Endothelial cell (in vitro differentiated cells): ENCODE results near the gene SPATA45. TPM values are rescaled to one million over a fixed set of nuclear protein-coding genes. Genes with fewer than 3 reads are reported as not detected.

Experiments used
- DNase-seq: peaks from one replicate; pipeline ENCODE4 v3.0.0; 2021; ENCODE audit warnings: low spot score
- H3K27ac Mint-ChIP-seq: one replicate; pipeline ENCODE4 v1.8.0; 2021; ENCODE audit warnings: mixed read lengths, inconsistent platforms; ENCODE audit not compliant: unreplicated experiment
- H3K27me3 Mint-ChIP-seq: one replicate; pipeline ENCODE4 v1.8.0; 2021; ENCODE audit warnings: mild to moderate bottlenecking, moderate library complexity, mixed read lengths, inconsistent platforms; ENCODE audit not compliant: unreplicated experiment
- H3K36me3 Mint-ChIP-seq: one replicate; pipeline ENCODE4 v1.8.0; 2021; ENCODE audit warnings: mild to moderate bottlenecking, low read depth, mixed read lengths, inconsistent platforms; ENCODE audit not compliant: unreplicated experiment
- H3K4me1 Mint-ChIP-seq: one replicate; pipeline ENCODE4 v1.8.0; 2021; ENCODE audit warnings: mild to moderate bottlenecking, mixed read lengths, inconsistent platforms; ENCODE audit not compliant: unreplicated experiment
- H3K4me3 Mint-ChIP-seq: one replicate; pipeline ENCODE4 v1.8.0; 2021; ENCODE audit warnings: mild to moderate bottlenecking, mixed read lengths, inconsistent platforms; ENCODE audit not compliant: unreplicated experiment
- H3K9me3 Mint-ChIP-seq: one replicate; pipeline ENCODE4 v1.8.0; 2021; ENCODE audit warnings: mixed read lengths, inconsistent platforms; ENCODE audit not compliant: unreplicated experiment
- total RNA-seq: library from RNA; stranded (reverse); fragmentation: NEBNext Ultra II Directional; extraction: Animal tissue kit (Norgen Biotek cat#: 25700); gene quantifications from one replicate; pipeline ENCODE4 v1.2.1, GENCODE V29; 2021; ENCODE audit not compliant: unreplicated experiment
- TF ChIP-seq, protein P1 (sequence below): fragments of 200-600 bp; sonication (generic); IDR thresholded peaks from one replicate; pipeline ENCODE4 v1.5.0; 2021; ENCODE audit warnings: antibody characterized with exemption; ENCODE audit not compliant: unreplicated experiment

SPATA45 gene
- total RNA-seq, 1 donor from 2014 or later, result 0.82 TPM

- DNase-seq, result no peak
- H3K27ac Mint-ChIP-seq, result no peak overlapping the region
- peaks cover 7% of the 10 kb centered on the region for H3K9me3 Mint-ChIP-seq
- TF ChIP-seq, protein P1, sequence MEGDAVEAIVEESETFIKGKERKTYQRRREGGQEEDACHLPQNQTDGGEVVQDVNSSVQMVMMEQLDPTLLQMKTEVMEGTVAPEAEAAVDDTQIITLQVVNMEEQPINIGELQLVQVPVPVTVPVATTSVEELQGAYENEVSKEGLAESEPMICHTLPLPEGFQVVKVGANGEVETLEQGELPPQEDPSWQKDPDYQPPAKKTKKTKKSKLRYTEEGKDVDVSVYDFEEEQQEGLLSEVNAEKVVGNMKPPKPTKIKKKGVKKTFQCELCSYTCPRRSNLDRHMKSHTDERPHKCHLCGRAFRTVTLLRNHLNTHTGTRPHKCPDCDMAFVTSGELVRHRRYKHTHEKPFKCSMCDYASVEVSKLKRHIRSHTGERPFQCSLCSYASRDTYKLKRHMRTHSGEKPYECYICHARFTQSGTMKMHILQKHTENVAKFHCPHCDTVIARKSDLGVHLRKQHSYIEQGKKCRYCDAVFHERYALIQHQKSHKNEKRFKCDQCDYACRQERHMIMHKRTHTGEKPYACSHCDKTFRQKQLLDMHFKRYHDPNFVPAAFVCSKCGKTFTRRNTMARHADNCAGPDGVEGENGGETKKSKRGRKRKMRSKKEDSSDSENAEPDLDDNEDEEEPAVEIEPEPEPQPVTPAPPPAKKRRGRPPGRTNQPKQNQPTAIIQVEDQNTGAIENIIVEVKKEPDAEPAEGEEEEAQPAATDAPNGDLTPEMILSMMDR, result no peak
- no peak overlapping the region for H3K4me3 Mint-ChIP-seq
- peaks cover 1% of the 10 kb centered on the region for H3K27me3 Mint-ChIP-seq
- peaks cover 14% of the 10 kb centered on the region for H3K36me3 Mint-ChIP-seq
- peaks cover 5% of the 10 kb centered on the region for H3K4me1 Mint-ChIP-seq
These were observed 26.5 kb downstream of the SPATA45 start for GRCh38 chr1:212820969-212821368.

GRCh38 chr1:212819726-212820125, 27.7 kb downstream of the SPATA45 start:
- no peak for DNase-seq
- Mint-ChIP-seq H3K9me3 (no peaks in the 10 kb centered on the region), H3K27me3 (no peaks in the 10 kb centered on the region), H3K36me3 (peaks cover 9% of the 10 kb centered on the region), H3K4me1 (peaks cover 5% of the 10 kb centered on the region), H3K4me3 (no peak overlapping the region), H3K27ac (no peak overlapping the region)
- TF ChIP-seq, protein P1, result no peak

DNA sequence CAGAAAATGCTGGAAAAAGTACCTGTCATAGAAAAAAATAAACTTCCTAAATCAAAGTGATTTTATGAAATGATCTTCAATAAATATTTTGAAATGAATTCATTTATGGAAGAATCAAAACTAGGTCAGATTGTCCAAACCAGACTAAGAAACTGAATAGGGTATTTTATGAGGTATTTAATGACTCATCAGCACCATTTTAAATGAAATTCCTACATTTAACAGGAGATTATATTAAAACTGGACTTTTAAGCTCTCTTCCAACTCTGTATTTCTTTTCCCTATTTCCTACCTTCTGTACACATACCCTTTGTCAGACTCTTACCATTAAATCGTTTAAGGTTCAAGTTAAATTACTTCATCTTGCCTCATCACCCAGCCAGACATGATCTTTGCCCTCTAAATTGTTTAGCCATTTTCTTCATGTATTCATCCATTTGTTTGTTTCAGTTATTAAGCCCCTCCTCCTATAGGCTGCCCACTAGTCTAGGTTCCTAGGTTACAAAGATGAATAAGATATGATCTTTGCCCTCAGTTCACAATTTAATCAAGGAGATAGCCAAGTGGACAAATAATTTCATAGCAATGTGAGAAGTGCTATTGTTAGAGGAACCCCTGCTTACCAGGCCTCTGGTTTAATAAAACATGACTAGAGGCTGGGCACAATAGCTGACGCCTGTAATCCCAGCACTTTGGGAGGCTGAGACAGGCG, 30.7 kb downstream of the SPATA45 start:
- Mint-ChIP-seq H3K9me3 (no peaks in the 10 kb centered on the region), H3K27me3 (no peaks in the 10 kb centered on the region), H3K36me3 (no peaks in the 10 kb centered on the region), H3K4me1 (peaks cover 5% of the 10 kb centered on the region), H3K4me3 (no peak overlapping the region), H3K27ac (no peak overlapping the region)
- TF ChIP-seq, protein P1, result no peak
- no peak for DNase-seq

DNA sequence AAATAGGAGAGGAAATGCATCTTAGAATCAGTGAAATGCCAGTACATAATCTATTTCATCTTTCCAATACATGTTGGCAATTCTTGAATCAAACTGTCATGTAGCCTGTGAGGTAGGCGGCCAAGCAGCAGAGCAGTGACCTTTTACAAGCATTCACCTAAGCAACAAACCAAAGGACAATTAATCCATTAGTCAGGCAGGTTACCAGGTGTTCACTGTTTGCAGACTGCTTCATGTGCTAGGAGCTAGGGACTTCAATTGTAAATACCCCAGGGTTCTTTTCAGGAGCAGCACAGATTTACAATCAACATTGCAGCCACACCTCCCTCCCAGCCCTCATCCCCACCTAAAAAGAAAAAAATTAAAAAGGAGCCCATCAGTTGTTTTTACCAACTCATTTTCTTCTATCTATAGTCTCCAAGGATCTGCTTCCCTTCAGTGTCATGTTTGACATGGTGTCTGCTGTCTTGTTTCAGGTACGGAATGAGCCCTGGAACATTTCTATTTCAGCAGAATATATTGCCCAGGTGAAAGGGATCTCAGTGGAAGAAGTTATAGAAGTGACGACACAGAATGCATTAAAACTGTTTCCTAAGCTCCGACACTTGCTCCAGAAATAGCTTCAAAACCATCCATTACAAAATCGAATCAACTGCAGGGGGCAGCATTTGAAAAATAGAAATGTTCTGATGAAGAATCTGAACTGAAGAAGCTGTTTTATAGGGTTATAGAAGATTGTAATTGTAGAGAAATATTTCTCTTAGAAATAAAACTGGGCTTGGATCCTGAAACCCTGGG, 32.7 kb downstream of the SPATA45 start:
- TF ChIP-seq, protein P1, result no peak
- no peak for DNase-seq
- Mint-ChIP-seq H3K9me3 (no peaks in the 10 kb centered on the region), H3K4me1 (peaks cover 3% of the 10 kb centered on the region), H3K4me3 (no peak overlapping the region), H3K27me3 (no peaks in the 10 kb centered on the region), H3K36me3 (no peaks in the 10 kb centered on the region), H3K27ac (no peak overlapping the region)

- H3K36me3 Mint-ChIP-seq, result peaks cover 14% of the 10 kb centered on the region
- H3K9me3 Mint-ChIP-seq, result no peaks in the 10 kb centered on the region
- no peaks in the 10 kb centered on the region for H3K4me1 Mint-ChIP-seq
- no peak overlapping the region for H3K4me3 Mint-ChIP-seq
- TF ChIP-seq, protein P1, result no peak
- no peak overlapping the region for H3K27ac Mint-ChIP-seq
- no peaks in the 10 kb centered on the region for H3K27me3 Mint-ChIP-seq
- DNase-seq, result no peak
These were observed 41.7 kb downstream of the SPATA45 start for GRCh38 chr1:212805767-212806166.
